GM18505 (cell line): ENCODE measurements around the gene LRWD1.

Source experiments
- ATAC-seq: cut with Tn5 transposase; IDR thresholded peaks from one replicate; pipeline ENCODE4 v1.9.1; 2021; ENCODE audit not compliant: unreplicated experiment
- POLR2A ChIP-seq: IDR thresholded peaks from 4 replicates; pipeline ENCODE4 v1.6.1; 2011; ENCODE audit warnings: borderline replicate concordance; ENCODE audit not compliant: insufficient read depth, insufficient read length; ENCODE audit errors: extremely low read depth

The LRWD1 gene

DNA sequence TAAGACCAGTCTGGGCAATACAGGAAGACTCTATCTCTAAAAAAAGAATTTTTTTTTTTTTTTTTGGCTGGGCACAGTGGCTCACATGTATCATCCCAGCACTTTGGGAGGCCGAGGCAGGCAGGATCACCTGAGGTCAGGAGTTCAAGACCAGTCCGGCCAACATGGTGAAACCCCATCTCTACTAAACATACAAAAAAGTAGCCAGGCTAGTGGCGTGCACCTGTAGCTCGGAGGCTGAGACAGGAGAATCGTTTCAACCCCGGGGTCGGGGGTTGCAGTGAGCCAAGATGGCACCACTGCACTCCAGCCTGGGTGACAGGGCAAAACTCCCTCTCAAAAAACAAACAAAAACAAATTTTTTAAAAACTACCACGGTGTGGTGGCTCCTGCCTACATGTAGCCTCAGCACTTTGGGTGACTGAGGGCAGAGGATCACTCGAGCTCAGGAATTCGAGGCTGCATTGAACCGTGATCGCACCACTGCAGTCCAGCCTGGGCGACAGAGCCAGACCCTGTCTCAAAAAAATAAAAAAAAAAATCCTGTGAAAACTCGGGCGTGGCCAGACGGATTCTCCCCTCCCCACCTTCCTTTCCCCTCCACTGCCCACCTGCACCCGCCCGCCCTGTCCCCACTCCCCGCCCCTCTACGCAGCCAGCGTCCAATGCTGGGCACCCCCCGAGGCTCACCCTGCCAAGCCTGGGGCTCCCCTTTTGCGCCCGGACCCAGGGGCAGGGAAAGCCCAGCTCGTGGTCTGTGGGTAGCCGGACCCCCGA is 32.2 kb upstream of the LRWD1 start:
- no peak for TF ChIP-seq POLR2A
- ATAC-seq = peak; percentile 19

DNA sequence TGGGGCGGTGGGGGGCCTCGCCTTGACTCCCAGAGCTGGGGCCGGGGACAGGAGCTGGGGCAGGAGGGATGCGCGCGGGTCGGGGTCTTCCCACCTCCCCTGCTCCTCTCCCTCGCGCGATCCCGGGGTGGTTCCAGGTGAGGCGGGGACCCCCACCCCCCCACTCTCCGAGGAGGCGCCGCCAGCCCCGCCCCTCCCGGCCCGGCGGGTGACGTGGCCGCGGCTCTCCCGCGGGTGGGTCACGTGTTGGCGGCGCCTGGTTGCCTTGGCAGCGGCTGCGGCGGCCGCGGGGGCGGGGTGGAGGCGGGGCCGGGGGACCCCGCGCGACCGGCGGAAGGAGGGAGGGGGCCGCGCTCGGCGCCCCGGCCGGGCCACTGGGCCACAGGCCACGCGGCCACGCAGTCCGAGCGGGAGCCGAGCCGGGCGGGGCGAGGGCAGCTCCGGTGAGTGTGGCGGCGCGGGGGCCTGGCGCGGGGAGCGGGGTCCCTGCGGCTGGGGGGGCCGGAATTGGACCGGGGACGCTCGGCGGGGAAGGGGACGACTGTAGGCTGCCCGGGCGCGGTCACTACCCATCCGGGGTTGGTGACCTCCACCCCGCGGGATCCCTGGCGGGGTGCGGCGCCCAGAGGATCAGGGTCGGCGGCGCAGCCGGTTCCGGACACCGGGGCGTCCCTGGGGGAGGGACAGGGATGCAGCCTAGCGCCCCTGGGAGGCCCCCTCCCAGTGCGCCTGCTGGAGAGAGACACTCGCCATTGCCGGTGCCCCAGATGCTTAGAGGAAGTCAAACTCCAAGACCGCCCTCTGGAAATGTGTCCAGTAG is 31.4 kb upstream of the LRWD1 start, which contains the start of gene ORAI2:
Gene ORAI2 (plus strand): TSS at position 357 of the 820 bp plus-strand sequence. CDS start 5,382 bp downstream, outside the sequence.
- TF ChIP-seq POLR2A = peak; percentile 52
- ATAC-seq = peak; percentile 58

DNA sequence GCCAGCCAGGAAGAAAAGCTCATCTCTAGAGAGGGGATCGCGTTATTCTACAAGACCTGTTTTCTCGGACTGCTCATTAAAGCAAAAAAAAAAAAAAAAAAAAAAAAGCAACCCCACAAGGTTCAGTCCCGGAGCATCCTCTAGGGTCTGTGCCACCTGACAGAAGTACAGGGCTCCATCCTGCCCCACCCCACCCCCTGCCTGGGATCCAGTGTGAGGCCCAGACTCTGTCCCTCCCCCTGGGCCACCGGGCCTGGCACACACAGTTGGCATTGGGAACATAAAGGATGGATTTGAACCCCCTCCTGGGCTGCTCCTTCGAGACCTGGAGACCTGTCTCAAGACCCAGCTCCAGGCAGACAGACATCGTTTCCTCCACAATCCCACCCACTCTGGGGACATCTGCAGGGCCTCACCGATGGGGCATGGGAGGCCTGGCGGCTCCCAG is 30.7 kb upstream of the LRWD1 start:
- no peak for ATAC-seq
- no peak for TF ChIP-seq POLR2A

DNA sequence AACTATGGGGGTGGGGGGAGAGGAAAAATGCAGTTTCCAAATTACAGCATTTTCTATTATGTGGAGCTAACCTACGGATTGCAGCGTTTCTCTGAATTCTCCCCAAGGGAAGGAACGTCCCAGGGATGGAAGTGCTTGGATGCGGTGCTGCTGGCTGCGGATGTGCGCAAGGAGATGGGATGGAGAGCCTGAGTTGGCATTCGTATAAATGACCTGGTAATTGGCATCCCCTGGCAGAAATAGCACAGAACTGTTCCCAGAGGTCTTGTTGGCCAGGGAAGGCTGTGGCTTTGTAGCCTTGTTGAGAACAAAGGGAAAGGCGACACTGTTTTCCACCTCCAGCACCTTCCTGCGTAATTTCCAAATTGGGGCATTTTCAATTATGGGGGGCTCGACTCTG is 28.7 kb upstream of the LRWD1 start:
- ATAC-seq = no peak
- no peak for TF ChIP-seq POLR2A

DNA sequence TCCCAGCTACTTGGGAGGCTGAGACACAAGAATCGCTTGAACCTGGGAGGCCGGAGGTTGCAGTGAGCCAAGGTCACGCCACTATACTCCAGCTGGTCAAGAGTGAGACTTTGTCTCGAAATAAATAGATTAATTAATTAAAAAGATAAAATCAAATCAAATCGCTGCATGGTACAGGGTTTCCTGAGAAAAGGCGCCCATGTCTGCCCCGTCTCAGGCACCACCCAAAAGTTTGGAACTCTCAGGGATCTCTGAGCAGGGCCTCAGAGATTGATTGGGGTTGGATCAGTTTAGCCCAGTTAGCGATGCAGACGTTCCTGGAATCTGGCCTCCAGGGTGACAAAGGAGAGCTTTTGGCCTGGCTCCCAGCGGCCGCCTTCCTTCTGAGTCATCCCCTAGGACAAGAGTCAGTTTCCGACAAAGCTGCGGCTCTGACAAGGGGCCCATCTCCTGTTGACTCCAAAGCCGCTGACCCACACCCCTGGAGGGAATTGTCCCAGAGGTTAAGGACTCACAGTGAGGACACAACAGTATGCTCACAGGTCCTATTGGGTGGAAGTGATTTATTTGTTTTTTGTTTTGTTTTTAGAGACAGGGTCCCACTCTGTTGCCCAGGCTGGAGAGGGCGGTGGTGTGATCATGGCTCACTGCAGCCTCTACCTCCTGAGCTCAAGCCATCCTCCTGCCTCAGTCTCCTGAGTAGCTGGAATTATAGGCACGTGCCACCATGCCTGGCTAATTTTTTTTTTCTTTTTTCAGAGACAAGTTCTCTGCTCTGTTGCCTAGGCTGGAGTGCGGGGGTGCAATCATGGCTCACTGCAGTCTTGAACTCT is 24.6 kb upstream of the LRWD1 start:
- ATAC-seq = no peak
- TF ChIP-seq POLR2A = no peak

DNA sequence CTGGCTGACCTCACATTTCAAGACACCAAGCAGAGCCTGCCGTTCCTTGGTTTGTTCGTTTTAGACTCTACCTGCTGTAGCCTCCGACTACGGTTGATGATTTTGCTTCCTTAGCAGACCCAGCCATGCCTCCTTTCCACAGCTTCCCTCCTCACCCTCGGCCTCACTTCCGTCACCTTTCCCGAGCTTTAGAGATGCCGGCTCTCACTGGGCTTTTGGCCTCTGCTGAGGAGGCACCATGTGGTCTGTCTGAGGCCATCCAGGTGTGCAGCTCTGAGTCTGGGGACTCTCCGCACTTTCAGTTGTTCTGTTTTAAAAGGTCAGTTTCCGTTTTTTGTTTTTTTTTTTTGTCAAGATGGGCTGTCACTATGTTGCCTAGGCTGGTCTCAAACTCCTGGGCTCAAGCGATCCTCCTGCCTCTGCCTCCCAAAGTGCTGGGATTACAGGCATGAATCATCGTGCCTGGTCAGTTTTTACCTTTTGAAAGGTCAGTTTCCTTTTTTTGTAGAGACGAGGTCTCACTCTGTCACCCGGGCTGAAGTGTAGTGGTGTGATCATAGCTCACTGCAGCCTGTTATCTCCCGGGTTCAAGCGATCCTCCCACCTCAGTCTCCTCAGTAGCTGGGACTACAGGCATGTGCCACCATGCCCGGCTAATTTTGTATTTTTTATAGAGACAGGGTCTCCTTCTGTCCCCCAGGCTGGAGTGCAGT is 19.7 kb upstream of the LRWD1 start:
- TF ChIP-seq POLR2A = peak; percentile 48
- no peak for ATAC-seq

DNA sequence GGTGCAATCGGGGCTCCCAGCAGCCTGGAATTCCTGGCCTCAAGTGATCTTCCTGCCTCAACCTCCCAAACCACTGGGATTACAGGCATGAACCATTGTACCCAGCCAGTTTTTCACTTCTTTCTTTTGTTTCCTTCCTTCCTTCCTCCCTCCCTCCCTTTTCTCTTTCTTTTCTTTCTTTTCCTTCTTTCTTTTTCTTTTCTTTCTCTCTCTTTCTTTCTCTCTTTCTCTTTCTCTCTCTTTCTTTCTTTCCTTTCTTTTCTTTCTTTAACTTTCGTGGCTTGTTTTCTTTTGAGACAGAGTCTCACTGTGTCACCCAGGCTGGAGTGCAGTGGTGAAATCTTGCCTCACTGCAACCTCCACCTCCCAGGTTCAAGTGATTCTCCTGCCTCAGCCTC is 19.1 kb upstream of the LRWD1 start:
- no peak for ATAC-seq
- TF ChIP-seq POLR2A = no peak

DNA sequence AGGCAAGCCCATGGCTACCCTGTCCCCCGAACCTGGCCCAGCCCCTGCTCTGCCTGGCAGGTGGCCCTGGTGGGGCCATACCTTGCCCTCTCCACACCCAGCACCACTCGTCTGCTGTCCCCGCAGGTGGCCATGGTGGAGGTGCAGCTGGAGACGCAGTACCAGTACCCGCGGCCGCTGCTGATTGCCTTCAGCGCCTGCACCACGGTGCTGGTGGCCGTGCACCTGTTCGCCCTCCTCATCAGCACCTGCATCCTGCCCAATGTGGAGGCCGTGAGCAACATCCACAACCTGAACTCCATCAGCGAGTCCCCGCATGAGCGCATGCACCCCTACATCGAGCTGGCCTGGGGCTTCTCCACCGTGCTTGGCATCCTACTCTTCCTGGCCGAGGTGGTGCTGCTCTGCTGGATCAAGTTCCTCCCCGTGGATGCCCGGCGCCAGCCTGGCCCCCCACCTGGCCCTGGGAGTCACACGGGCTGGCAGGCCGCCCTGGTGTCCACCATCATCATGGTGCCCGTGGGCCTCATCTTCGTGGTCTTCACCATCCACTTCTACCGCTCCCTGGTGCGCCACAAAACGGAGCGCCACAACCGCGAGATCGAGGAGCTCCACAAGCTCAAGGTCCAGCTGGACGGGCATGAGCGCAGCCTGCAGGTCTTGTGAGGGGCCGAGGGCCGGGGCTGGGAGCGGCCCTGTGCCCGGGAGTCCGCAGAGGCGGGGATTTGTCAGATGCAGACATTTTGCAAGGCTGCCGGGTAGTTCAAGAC is 18.2 kb upstream of the LRWD1 start:
- ATAC-seq = no peak
- TF ChIP-seq POLR2A = no peak

DNA sequence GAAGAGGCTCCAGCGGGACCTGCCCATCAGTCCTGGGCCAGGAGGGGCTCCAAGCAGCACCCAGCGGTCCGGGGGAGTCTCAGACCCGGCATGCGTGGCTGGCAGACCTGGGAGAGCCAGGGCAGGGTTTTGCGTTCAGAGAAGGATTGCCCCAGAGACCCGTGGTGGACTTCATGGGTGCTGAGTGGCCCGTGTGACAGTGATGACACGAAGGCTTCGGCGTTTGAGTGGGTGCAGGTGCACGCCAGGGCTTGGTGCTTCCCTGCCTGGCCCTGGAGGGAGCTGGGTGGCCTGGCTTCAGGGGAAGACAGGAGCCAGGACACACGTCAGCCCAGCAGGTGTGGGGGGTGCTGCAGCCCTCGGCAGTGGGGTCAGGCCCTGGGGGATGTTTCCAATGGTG is 17.5 kb upstream of the LRWD1 start:
- no peak for TF ChIP-seq POLR2A
- no peak for ATAC-seq

DNA sequence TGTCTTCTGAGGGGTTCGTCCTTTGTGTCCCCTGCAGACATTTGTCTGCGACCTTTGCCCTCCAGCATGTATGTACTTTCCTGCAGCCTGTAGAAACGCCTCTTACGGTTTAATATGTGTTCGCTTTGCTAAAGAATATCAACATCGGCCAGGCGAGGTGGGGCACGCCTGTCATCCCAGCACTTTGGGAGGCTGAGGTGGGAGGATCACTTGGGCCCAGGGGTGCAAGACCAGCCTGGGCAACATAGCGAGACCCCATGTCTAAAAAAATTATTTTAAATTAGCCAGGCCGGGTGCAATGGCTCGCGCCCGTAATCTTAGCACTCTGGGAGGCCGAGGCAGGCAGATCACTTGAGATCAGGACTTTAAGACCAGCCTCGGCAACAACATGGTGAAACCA is 15.6 kb upstream of the LRWD1 start:
- no peak for ATAC-seq
- no peak for TF ChIP-seq POLR2A

DNA sequence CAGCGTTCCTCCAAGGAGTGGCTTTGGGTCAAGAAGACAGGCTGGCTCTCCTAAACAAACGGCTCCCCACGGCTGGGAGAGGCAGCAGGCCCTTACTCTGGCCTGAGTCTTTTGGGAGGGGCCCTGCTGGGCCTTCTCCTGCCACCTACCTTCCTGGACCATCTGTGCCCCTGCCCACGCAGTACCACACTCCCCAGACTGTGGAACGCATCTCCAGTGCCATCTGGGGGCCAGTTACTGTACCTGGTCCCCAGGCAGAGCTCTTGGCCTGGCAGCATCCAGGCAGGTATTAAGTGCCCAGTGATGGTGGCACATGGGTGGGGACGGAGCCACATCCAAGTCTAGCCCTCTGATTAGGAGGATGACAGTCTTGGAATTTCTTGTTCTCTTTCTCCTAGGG is 14.5 kb upstream of the LRWD1 start:
- peak; percentile 51 for ATAC-seq
- no peak for TF ChIP-seq POLR2A

DNA sequence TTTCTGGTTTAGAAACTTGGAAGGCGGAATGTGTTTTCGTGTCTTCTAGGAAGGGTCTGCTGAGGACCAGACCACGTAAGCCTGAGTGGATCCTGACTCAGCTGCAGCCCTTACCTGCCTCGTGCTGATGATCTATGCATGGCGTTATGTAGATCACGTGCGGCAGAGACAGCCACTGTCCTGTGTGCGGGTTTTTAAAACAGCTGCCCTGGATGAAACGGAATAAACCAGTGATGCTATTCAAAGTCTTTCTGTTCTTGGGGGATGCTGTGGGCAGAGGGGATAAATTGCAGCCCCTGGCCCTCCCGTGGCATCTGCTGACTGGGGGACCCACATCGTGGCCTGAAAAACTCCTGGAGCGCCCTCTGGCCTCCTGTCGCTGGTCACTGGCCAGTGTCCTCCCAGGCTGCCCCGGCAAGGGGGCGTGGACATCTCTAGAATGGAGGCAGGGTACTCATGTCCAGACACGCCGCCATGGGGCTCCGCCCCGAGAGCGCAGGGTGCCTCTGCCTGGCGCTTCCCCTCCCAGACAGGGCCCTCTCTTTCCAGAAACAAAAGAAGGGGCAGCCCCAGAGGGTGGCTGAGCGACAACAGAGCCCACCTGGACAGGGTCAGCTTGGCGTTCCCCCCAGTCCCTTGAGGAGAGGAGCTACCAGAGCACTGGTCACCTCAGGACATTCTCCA is 13.3 kb upstream of the LRWD1 start:
- TF ChIP-seq POLR2A = no peak
- ATAC-seq = no peak

DNA sequence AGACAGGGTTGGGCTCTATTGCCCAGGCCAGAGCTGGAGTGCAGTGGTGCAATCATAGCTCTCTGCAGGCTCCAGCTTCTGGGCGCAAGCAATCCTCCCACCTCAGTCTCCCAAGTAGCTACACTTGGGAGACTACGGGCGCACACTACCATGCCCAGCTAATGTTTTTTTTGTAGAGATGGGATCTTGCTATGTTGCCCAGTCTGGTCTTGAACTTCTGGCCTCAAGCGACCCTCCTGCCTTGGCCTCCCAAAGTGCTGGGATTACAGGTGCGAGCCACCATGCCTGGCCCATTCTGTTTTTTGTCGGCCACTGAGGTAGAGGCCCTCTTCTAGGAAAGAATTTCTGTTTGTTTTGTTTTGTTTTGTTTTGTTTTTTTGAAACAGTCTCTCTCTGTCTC is 12.3 kb upstream of the LRWD1 start:
- no peak for ATAC-seq
- no peak for TF ChIP-seq POLR2A
